LNCaP clone FGC (cell line): ENCODE measurements around the gene TEPSIN.
"Not testable (repeated sequence)": the region's sequence is repeated elsewhere in the genome, so short reads cannot be mapped to it uniquely, and the experiment has no call there.

ENCODE experiments used
- DNase-seq: peaks from one replicate; pipeline ENCODE4 v3.0.0-alpha.2; 2011; ENCODE audit warnings: low read depth
- H3K4me3 ChIP-seq: 2 replicates; pipeline ENCODE4 v1.5.1; 2011; ENCODE audit warnings: mild to moderate bottlenecking, low read depth, low read length, control low read depth
- CTCF ChIP-seq: IDR thresholded peaks from 2 replicates; pipeline ENCODE4 v1.5.1; 2012; ENCODE audit warnings: mild to moderate bottlenecking; ENCODE audit not compliant: control insufficient read depth, insufficient read depth; ENCODE audit errors: extremely low read depth

TEPSIN gene

GRCh38 chr17:81231121-81231645 is 7.7 kb downstream of the TEPSIN start:
- no peak for TF ChIP-seq CTCF

GRCh38 chr17:81230043-81230820 is 8.6 kb downstream of the TEPSIN start:
- no peak for DNase-seq
- TF ChIP-seq CTCF, result peak; percentile 38
- H3K4me3 ChIP-seq, result no peak overlapping the region

More at GRCh38 chr17:81231121-81231645, 7.7 kb downstream of the TEPSIN start:
- no peak overlapping the region for H3K4me3 ChIP-seq
- no peak for DNase-seq

- DNase-seq, result no peak
- no peak overlapping the region for H3K4me3 ChIP-seq
- no peak for TF ChIP-seq CTCF
Observed at GRCh38 chr17:81229666-81229920, 9.3 kb downstream of the TEPSIN start.

GRCh38 chr17:81228834-81229665 is 9.8 kb downstream of the TEPSIN start:
- no peak overlapping the region for H3K4me3 ChIP-seq
- no peak for DNase-seq
- TF ChIP-seq CTCF, result no peak

- DNase-seq, result no peak
- TF ChIP-seq CTCF, result no peak
- no peak overlapping the region for H3K4me3 ChIP-seq
Observed at GRCh38 chr17:81228420-81228819, 10.4 kb downstream of the TEPSIN start.

GRCh38 chr17:81227630-81228029 is 11.2 kb downstream of the TEPSIN start:
- H3K4me3 ChIP-seq, DNase-seq: not testable (repeated sequence)

- no peak overlapping the region for H3K4me3 ChIP-seq
- DNase-seq, result no peak
- TF ChIP-seq CTCF, result no peak
Observed at GRCh38 chr17:81223762-81224130, 15.1 kb downstream of the TEPSIN start.
